ENCODE results near the gene CER1. TPM values are rescaled to one million over a fixed set of nuclear protein-coding genes. Genes with fewer than 3 reads are reported as not detected.

Gene CER1
- total and polyA plus RNA-seq, 7 donors = 0.71 to 0.99 TPM; not detected in 5

DNA sequence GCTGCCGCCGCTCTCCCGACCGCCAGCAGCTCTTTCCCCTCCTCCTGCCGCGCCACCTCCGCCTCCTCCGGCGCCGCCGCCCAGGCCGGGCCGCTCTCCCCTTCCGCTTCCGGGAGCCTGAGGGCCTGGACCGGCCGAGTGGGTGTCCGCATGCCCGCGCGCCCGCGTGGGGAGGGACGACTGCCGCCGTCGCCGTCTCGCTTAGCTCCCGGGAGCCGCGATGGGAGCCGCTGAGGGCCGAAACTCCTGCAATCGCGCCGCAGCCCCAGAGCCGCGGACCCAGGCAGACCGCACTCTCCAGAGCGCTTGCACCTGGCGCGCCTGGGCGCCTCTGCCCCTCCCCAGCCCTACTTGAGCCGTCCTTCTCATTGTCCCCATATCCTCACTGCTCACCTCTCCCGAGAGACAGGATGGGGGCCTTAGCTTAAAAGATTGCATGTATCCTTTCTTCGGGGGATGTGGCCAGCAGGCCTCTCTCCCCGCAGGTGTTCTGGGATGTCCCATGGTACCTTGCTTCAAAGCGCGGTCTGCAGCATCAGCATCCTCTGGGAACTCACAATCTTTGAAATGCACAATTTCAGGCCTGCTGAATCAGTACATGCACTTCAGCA is 29.2 kb downstream of the CER1 start, which contains the start of gene ZDHHC21:
ZDHHC21 (minus strand) TSS at position 182 of the 611 bp plus-strand sequence. CDS start 19,092 bp downstream, outside the sequence.
- Histone ChIP-seq H3K4me1 (peaks cover 0 to 19% (median 10%) of the 10 kb centered on the region in 4 donors), H3K9me3 (no peaks in the 10 kb centered on the region), H3K27me3 (no peaks in the 10 kb centered on the region), H3K36me3 (peaks cover 0 to 19% (median 0%) of the 10 kb centered on the region in 4 donors), H3K4me3 (peak within 1 kb of the TSS; percentile 86 to 99 (median 88)), H3K27ac (peak within 1 kb of the TSS; percentile 46 to 69 (median 66))
- peak in 2 of 4 donors; percentile 71 to 74 for TF ChIP-seq POLR2AphosphoS5 (IDR thresholded peaks at IDR 0.05)
- TF ChIP-seq, protein P1, sequence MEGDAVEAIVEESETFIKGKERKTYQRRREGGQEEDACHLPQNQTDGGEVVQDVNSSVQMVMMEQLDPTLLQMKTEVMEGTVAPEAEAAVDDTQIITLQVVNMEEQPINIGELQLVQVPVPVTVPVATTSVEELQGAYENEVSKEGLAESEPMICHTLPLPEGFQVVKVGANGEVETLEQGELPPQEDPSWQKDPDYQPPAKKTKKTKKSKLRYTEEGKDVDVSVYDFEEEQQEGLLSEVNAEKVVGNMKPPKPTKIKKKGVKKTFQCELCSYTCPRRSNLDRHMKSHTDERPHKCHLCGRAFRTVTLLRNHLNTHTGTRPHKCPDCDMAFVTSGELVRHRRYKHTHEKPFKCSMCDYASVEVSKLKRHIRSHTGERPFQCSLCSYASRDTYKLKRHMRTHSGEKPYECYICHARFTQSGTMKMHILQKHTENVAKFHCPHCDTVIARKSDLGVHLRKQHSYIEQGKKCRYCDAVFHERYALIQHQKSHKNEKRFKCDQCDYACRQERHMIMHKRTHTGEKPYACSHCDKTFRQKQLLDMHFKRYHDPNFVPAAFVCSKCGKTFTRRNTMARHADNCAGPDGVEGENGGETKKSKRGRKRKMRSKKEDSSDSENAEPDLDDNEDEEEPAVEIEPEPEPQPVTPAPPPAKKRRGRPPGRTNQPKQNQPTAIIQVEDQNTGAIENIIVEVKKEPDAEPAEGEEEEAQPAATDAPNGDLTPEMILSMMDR (IDR thresholded peaks at IDR 0.05) = no peak
- WGBS, 2 donors = 2% methylated on average over 50 of the region's 50 CpGs
- intact Hi-C loops (cut with DNase I) = no loop called here
- peak; percentile 83 for DNase-seq

DNA sequence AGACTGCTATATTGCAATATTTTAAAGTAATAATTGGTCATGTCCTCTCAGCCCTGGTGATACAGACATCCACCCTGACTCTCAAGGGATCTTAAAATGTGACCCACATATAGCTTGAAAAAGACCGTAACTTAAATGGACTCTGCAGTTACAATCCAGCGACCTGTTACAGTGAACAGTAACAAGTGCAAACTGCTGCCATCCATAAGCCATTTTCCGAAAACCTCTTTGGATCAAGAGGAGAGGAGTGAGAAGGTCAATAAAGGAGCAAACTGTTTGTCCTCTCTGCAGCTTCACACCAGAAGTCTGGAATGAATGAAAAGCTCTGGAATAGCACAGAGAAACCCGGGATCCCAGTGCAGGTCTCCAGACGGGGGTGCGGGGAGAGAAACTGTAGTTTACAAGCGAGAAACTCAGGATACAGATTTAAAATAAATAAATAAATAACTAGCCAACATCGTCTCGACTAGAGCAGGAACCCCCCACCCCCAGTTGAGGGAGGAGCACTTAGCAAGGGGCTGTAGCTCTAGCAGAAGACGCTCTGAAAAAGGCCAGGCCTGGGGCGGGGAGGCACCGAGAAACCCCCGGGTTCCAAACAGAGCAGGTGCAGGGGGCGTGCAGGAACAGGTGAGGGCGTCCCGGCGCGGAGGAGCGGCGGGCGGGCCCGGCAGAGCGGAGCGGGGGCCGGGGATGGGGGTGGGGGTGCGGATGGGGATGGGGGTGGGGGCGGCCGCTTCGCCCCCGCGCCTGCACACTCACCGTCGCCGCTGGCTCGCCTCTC is 29.9 kb downstream of the CER1 start:
- TF ChIP-seq POLR2A (IDR thresholded peaks at IDR 0.05) = no peak
- TF ChIP-seq, protein P1 (IDR thresholded peaks at IDR 0.05) = no peak
- no peak for TF ChIP-seq EP300 (IDR thresholded peaks at IDR 0.05)
- no peak for TF ChIP-seq POLR2AphosphoS5 (IDR thresholded peaks at IDR 0.05)
- intact Hi-C loops (cut with DNase I) = no loop called here
- H3K36me3 ChIP-seq = peaks cover 0 to 26% (median 0%) of the 10 kb centered on the region in 4 donors
- H3K9me3 ChIP-seq = no peaks in the 10 kb centered on the region
- WGBS, 2 donors = 2% methylated on average over 34 to 35 of the region's 35 CpGs
- no peak for DNase-seq
- peak overlapping the region; percentile 46 to 69 (median 66) for H3K27ac ChIP-seq
- peak overlapping the region; percentile 86 to 99 (median 88) for H3K4me3 ChIP-seq
- peaks cover 0 to 19% (median 10%) of the 10 kb centered on the region in 4 donors for H3K4me1 ChIP-seq
- no peaks in the 10 kb centered on the region for H3K27me3 ChIP-seq

DNA sequence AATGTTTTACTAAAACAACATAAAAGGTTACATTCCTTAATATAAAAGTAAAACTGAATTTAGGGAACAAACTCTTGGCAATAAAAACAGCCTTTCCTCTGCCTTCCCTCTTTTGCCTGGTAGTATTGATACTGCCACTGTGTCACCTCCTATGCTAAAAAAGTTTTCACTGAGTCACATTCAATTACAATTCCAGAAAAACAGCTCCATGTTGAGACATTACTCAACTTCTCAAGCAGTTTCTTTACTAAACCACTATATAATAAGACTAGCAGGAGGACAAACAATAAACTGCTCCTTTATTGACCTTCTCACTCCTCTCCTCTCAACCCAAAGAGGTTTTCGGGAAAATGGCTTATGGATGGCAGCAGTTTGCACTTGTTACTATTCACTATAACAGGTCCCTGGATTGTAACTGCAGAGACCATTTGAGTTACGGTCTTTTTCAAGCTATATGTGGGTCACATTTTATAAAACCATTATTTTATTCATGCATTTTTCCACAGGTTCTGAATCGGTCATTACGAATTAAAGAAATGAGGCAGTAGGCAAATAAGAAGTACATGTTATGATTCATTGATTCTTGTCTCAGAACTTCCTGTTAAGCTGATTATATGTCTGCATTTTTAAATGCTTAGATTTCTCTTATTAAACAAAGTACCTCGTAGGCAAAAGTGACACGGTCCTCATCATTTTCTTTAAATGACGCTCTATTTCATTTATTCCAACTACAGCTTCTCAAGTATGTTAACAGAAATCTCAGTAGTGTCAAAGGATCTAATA is 31.4 kb downstream of the CER1 start:
- no peak overlapping the region for H3K4me3 ChIP-seq
- H3K4me1 ChIP-seq = peaks cover 0 to 19% (median 10%) of the 10 kb centered on the region in 4 donors
- no peak overlapping the region for H3K27ac ChIP-seq
- DNase-seq = no peak
- H3K9me3 ChIP-seq = no peaks in the 10 kb centered on the region
- TF ChIP-seq, protein P1 (IDR thresholded peaks at IDR 0.05) = no peak
- no peak for TF ChIP-seq POLR2A (IDR thresholded peaks at IDR 0.05)
- TF ChIP-seq POLR2AphosphoS5 (IDR thresholded peaks at IDR 0.05) = no peak
- no peak for TF ChIP-seq EP300 (IDR thresholded peaks at IDR 0.05)
- WGBS, 2 donors = 76% methylated on average over 7 of the region's 7 CpGs
- no peaks in the 10 kb centered on the region for H3K27me3 ChIP-seq
- H3K36me3 ChIP-seq = peaks cover 0 to 39% (median 8%) of the 10 kb centered on the region in 4 donors
- intact Hi-C loops (cut with DNase I) = no loop called here

DNA sequence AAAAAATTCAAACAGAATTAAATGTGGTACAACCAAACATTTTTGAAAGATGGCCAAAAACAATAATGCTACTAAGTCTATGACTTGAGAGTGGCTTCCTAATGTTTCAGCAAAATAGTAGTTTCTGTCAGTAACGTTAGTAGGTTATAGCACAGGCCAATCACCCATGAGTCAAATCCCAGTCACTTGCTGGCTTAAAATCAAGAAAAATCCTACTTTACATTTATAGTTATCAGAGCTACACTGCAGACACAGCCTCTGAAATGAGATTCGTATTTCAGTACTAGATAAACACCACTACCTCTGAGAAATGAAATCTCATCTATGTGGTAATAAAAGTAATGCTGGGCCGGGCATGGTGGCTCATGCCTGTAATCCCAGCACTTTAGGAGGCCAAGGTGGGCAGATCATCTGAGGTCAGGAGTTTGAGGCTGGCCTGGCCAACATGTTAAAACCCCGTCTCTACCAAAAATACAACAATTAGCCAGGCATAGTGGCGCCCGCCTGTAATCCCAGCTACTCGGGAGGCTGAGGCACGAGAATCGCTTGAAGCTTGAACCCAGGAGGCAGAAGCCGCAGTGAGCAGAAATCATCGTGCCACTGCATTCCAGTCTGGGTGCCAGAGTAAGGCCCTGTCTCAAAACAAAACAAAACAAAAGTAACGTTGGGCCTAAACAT is 35.4 kb downstream of the CER1 start:
- Histone ChIP-seq H3K27ac (no peak overlapping the region), H3K36me3 (peaks cover 0 to 42% (median 8%) of the 10 kb centered on the region in 4 donors), H3K4me3 (no peak overlapping the region), H3K9me3 (no peaks in the 10 kb centered on the region), H3K27me3 (no peaks in the 10 kb centered on the region), H3K4me1 (peaks cover 0 to 6% (median 6%) of the 10 kb centered on the region in 4 donors)
- intact Hi-C loops (cut with DNase I) = no loop called here
- DNase-seq = no peak
- 92 to 93% methylated on average over 12 of the region's 12 CpGs for WGBS, 2 donors
- TF ChIP-seq POLR2AphosphoS5 (IDR thresholded peaks at IDR 0.05) (no peak), EP300 (IDR thresholded peaks at IDR 0.05) (no peak), POLR2A (IDR thresholded peaks at IDR 0.05) (no peak)
- TF ChIP-seq, protein P1 (IDR thresholded peaks at IDR 0.05) = no peak

All from sigmoid colon (tissue), 7 donors.